OCI-LY1 (cell line): ENCODE data around the gene AP1G2.

ENCODE experiments used
- H2AFZ ChIP-seq: fragments of 200-600 bp; sonication (generic), shearing (Covaris generic); 2 replicates; pipeline ENCODE4 v1.6.0; 2014; ENCODE audit warnings: antibody characterized with exemption, mild to moderate bottlenecking, low read length
- H3F3A ChIP-seq: fragments of 200-600 bp; sonication (generic), shearing (Covaris generic); 2 replicates; pipeline ENCODE4 v1.6.0; 2014; ENCODE audit warnings: mild to moderate bottlenecking, antibody characterized with exemption, low read length, moderate library complexity; ENCODE audit not compliant: insufficient read depth
- H3K27ac ChIP-seq: fragments of 200-600 bp; sonication (generic); 2 replicates; pipeline ENCODE4 v1.5.1; 2014; ENCODE audit warnings: low read length, mixed run types, mild to moderate bottlenecking, low read depth; ENCODE audit not compliant: poor library complexity, severe bottlenecking
- H3K27me3 ChIP-seq: fragments of 200-600 bp; sonication (generic); 2 replicates; pipeline ENCODE4 v1.6.0; 2014; ENCODE audit warnings: antibody characterized with exemption, mild to moderate bottlenecking, low read length, moderate library complexity; ENCODE audit not compliant: insufficient read depth
- H3K36me3 ChIP-seq: fragments of 200-600 bp; sonication (generic); 2 replicates; pipeline ENCODE4 v1.6.1; 2014; ENCODE audit warnings: mild to moderate bottlenecking, antibody characterized with exemption, low read length, moderate library complexity, mixed read lengths; ENCODE audit not compliant: insufficient read depth
- H3K4me1 ChIP-seq: fragments of 200-600 bp; sonication (generic); 2 replicates; pipeline ENCODE4 v1.5.1; 2014; ENCODE audit warnings: mild to moderate bottlenecking, low read length, moderate library complexity; ENCODE audit not compliant: insufficient read depth, severe bottlenecking
- H3K4me2 ChIP-seq: fragments of 200-600 bp; sonication (generic), shearing (Covaris generic); 2 replicates; pipeline ENCODE4 v1.6.1; 2014; ENCODE audit warnings: low read length
- H3K4me3 ChIP-seq: fragments of 200-600 bp; sonication (generic); 2 replicates; pipeline ENCODE4 v1.5.1; 2014; ENCODE audit warnings: low read length, low read depth, mild to moderate bottlenecking, mixed read lengths; ENCODE audit not compliant: poor library complexity, severe bottlenecking
- H3K79me2 ChIP-seq: fragments of 200-600 bp; shearing (Covaris generic); 2 replicates; pipeline ENCODE4 v1.6.1; 2016; ENCODE audit warnings: mixed run types, low read length, mixed read lengths; ENCODE audit not compliant: insufficient read depth
- H3K9ac ChIP-seq: fragments of 200-600 bp; sonication (generic), shearing (Covaris generic); 2 replicates; pipeline ENCODE4 v1.6.1; 2014; ENCODE audit warnings: mild to moderate bottlenecking, low read length, mixed read lengths
- H3K9me2 ChIP-seq: fragments of 200-600 bp; sonication (generic), shearing (Covaris generic); 2 replicates; pipeline ENCODE4 v1.6.1; 2014; ENCODE audit warnings: low read depth, mild to moderate bottlenecking, low read length, mixed read lengths
- H3K9me3 ChIP-seq: fragments of 200-600 bp; shearing (Covaris generic); 2 replicates; pipeline ENCODE4 v1.6.1; 2014; ENCODE audit warnings: low read length, mixed read lengths
- H4K20me1 ChIP-seq: fragments of 200-600 bp; sonication (generic), shearing (Covaris generic); 2 replicates; pipeline ENCODE4 v1.6.0; 2016; ENCODE audit warnings: mild to moderate bottlenecking, low read length; ENCODE audit not compliant: insufficient read depth
- EZH2 ChIP-seq: fragments of 200-600 bp; sonication (generic), shearing (Covaris generic); IDR thresholded peaks from 2 replicates; pipeline ENCODE4 v1.8.0; 2017; ENCODE audit warnings: borderline replicate concordance, mixed run types, mild to moderate bottlenecking, antibody characterized with exemption, low read length, moderate library complexity, mixed read lengths
- TF ChIP-seq, protein P1 (sequence below): fragments of 200-600 bp; sonication (generic), shearing (Covaris generic); IDR thresholded peaks from 2 replicates; pipeline ENCODE4 v1.5.1; 2017; ENCODE audit warnings: mild to moderate bottlenecking, antibody characterized with exemption, low read length, moderate library complexity, mixed read lengths

AP1G2 gene

DNA sequence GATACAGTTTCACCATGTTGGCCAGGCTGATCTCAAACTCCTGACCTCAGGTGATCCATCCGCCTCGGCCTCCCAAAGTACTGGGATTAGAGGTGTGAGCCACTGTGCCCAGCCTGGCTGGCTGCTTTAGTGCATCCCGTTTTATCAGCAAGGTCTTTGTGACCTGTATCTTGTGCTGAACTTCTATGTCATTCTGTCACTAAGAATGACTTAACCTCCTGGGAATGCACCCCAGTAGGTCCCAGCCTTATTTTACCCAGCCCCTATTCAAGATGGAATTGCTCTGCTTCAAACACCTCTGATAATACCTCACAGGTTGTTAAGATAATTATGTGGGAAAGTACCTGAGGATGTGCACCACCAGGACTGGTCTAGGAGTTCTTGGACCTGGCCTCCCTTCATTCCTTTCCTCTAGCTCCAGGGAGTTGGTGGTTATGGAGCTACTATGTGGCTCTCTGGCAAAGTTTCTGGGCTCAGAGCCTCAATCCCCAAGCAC, 37.1 kb upstream of the AP1G2 start:
- no peaks in the 10 kb centered on the region for H4K20me1 ChIP-seq
- no peaks in the 10 kb centered on the region for H3K36me3 ChIP-seq
- no peaks in the 10 kb centered on the region for H3F3A ChIP-seq
- H3K4me1 ChIP-seq, result no peaks in the 10 kb centered on the region
- H3K9ac ChIP-seq, result no peak overlapping the region
- no peaks in the 10 kb centered on the region for H3K9me2 ChIP-seq
- H3K4me3 ChIP-seq, result no peak overlapping the region
- H3K79me2 ChIP-seq, result no peaks in the 10 kb centered on the region
- no peak overlapping the region for H3K27ac ChIP-seq
- TF ChIP-seq, protein P1, sequence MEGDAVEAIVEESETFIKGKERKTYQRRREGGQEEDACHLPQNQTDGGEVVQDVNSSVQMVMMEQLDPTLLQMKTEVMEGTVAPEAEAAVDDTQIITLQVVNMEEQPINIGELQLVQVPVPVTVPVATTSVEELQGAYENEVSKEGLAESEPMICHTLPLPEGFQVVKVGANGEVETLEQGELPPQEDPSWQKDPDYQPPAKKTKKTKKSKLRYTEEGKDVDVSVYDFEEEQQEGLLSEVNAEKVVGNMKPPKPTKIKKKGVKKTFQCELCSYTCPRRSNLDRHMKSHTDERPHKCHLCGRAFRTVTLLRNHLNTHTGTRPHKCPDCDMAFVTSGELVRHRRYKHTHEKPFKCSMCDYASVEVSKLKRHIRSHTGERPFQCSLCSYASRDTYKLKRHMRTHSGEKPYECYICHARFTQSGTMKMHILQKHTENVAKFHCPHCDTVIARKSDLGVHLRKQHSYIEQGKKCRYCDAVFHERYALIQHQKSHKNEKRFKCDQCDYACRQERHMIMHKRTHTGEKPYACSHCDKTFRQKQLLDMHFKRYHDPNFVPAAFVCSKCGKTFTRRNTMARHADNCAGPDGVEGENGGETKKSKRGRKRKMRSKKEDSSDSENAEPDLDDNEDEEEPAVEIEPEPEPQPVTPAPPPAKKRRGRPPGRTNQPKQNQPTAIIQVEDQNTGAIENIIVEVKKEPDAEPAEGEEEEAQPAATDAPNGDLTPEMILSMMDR, result no peak
- TF ChIP-seq EZH2, result no peak
- no peaks in the 10 kb centered on the region for H3K9me3 ChIP-seq
- H3K4me2 ChIP-seq, result no peak overlapping the region
- H3K27me3 ChIP-seq, result peaks cover under 1% of the 10 kb centered on the region; the same call in 1 of the 2 replicates
- H2AFZ ChIP-seq, result no peak overlapping the region

DNA sequence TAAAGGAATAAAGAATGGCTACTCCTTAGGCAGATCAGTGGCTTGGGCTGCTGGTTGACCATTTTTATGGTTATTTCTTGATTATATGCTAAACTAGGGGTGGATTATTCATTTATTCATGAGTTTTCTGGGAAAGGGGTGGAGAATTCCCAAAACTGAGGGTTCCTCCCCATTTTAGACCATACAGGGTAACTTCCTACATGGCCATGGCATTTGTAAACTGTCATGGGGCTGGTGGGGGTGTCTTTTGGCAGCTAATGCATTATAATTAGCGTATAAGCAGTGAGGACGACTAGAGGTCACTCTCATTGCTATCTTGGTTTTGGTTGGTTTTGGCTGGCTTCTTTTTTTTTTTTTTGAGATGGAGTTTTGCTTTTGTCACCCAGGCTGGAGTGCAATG, 36.6 kb upstream of the AP1G2 start:
- Histone ChIP-seq H4K20me1 (no peaks in the 10 kb centered on the region), H3K4me1 (no peaks in the 10 kb centered on the region), H3K36me3 (no peaks in the 10 kb centered on the region), H3K4me2 (no peak overlapping the region), H3K9ac (no peak overlapping the region), H3K4me3 (no peak overlapping the region), H3K9me3 (no peaks in the 10 kb centered on the region), H3F3A (no peaks in the 10 kb centered on the region), H2AFZ (no peak overlapping the region), H3K9me2 (no peaks in the 10 kb centered on the region), H3K79me2 (no peaks in the 10 kb centered on the region), H3K27ac (no peak overlapping the region), H3K27me3 (no peaks in the 10 kb centered on the region)
- TF ChIP-seq EZH2, result no peak
- TF ChIP-seq, protein P1, result no peak

DNA sequence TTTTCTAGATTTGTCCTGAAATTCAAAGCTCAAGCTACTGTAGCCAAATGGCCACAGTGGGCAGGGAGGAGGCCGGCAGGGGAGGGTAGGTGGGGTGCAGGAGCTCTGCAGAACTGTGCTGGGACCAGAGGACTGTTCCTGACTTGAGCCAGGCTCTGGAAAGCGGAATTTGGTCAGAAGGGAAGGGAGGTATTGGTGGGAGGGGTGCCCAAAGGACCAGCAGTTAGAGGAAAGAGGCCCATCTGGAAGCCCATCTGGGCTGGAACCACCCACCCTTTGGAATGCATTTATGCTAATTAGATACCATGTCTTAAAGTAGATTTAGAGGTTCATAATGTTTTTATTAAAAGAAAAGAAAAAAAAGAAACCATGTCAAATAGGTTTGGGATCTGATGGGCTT, 35.5 kb upstream of the AP1G2 start:
- Histone ChIP-seq H3K4me2 (no peak overlapping the region), H3K27ac (no peak overlapping the region), H3K4me3 (no peak overlapping the region), H3K9me2 (no peaks in the 10 kb centered on the region), H2AFZ (no peak overlapping the region), H3F3A (no peaks in the 10 kb centered on the region), H3K79me2 (no peaks in the 10 kb centered on the region), H3K9ac (no peak overlapping the region), H3K4me1 (no peaks in the 10 kb centered on the region), H3K9me3 (no peaks in the 10 kb centered on the region), H4K20me1 (no peaks in the 10 kb centered on the region), H3K36me3 (no peaks in the 10 kb centered on the region), H3K27me3 (no peaks in the 10 kb centered on the region)
- no peak for TF ChIP-seq EZH2
- TF ChIP-seq, protein P1, result no peak
